B cell (primary cell): Measurements from ENCODE around the gene LDLRAD2. TPM values are rescaled to one million over a fixed set of nuclear protein-coding genes. Genes with fewer than 3 reads are reported as not detected.

ENCODE experiments used
- ATAC-seq: fragments of 200-7000 bp; cut with Tn5 transposase; one replicate; pipeline ENCODE4 v1.10.0; 2021; ENCODE audit warnings: low read depth, mild to moderate bottlenecking, moderate number of reproducible peaks, moderate library complexity
- CTCF ChIA-PET: fragments of 350-600 bp; sonication (Branson Sonifier 250); formaldehyde crosslinking; loops from one replicate; lab custom pipeline; 2021; ENCODE audit warnings: antibody characterized with exemption, inconsistent platforms; lab: Charles Lee
- POLR2A ChIA-PET: fragments of 350-600 bp; sonication (Branson Sonifier 250); formaldehyde crosslinking; loops from one replicate; lab custom pipeline; 2021; ENCODE audit warnings: antibody characterized with exemption; lab: Charles Lee
- DNase-seq: peaks from one replicate; pipeline ENCODE4 v3.0.0; 2013
- H2AFZ ChIP-seq: 2 replicates; pipeline ENCODE4 v1.6.1; 2012; ENCODE audit warnings: mild to moderate bottlenecking, low read depth, low read length; ENCODE audit not compliant: insufficient read depth, poor library complexity, severe bottlenecking
- H3K27ac ChIP-seq, 2 donors: 1 replicate in 1 of 2; 2 replicates in 1 of 2; pipeline ENCODE4 v1.5.1; 2012 to 2013; ENCODE audit warnings: low read length in 2 of 2, mild to moderate bottlenecking in 2 of 2, moderate library complexity in 1 of 2
- H3K27me3 ChIP-seq, 4 experiments: fragments of 200-600 bp in 1 of 4; sonication (generic) in 1 of 4; replicated peaks in 1 of 4; 1 replicate in 2 of 4; 2 replicates in 2 of 4; pipeline versions ENCODE4 v1.6.1 to v1.7.0; 2013 to 2016; ENCODE audit warnings: low read length in 3 of 4, mild to moderate bottlenecking in 2 of 4, mixed read lengths in 1 of 4, moderate library complexity in 1 of 4; ENCODE audit not compliant: insufficient read depth in 4 of 4, control insufficient read depth in 3 of 4; ENCODE audit errors: control extremely low read depth in 1 of 4
- H3K36me3 ChIP-seq, 2 experiments: replicated peaks in 1 of 2; 1 replicate in 1 of 2; 2 replicates in 1 of 2; pipeline versions ENCODE4 v1.6.1 to v1.7.1; 2013; ENCODE audit warnings: low read length in 1 of 2; ENCODE audit not compliant: insufficient read depth in 2 of 2, control insufficient read depth in 1 of 2; ENCODE audit errors: control extremely low read depth in 1 of 2, extremely low read depth in 1 of 2
- H3K4me1 ChIP-seq, 2 donors: fragments of 200-600 bp in 1 of 2; sonication (generic) in 1 of 2; 1 replicate in 1 of 2; 2 replicates in 1 of 2; pipeline versions ENCODE4 v1.5.1 to v1.6.1; 2013 to 2017; ENCODE audit warnings: low read length in 2 of 2; ENCODE audit not compliant: control insufficient read depth in 2 of 2, insufficient read depth in 2 of 2
- H3K4me2 ChIP-seq: replicated peaks from 2 replicates; pipeline ENCODE3; 2012; ENCODE audit warnings: mild to moderate bottlenecking, low read depth, low read length; ENCODE audit not compliant: poor library complexity, severe bottlenecking
- H3K4me3 ChIP-seq, 5 experiments: fragments of 200-600 bp in 1 of 5; sonication (generic) in 1 of 5; 1 replicate in 3 of 5; 2 replicates in 2 of 5; pipeline versions ENCODE4 v1.5.1 to v1.7.0; 2011 to 2016; ENCODE audit warnings: low read length in 4 of 5, mild to moderate bottlenecking in 4 of 5, low read depth in 2 of 5, control low read depth in 1 of 5, moderate library complexity in 1 of 5; ENCODE audit not compliant: insufficient read depth in 1 of 5; ENCODE audit errors: control extremely low read depth in 1 of 5, extremely low read depth in 1 of 5
- H3K79me2 ChIP-seq: fragments of 200-600 bp; sonication (generic); one replicate; pipeline ENCODE4 v1.6.0; 2016; ENCODE audit warnings: low read length; ENCODE audit not compliant: control insufficient read depth, insufficient read depth
- H3K9ac ChIP-seq: fragments of 200-600 bp; sonication (generic); 2 replicates; pipeline ENCODE4 v1.6.1; 2017; ENCODE audit warnings: mild to moderate bottlenecking, low read length, moderate library complexity
- H3K9me3 ChIP-seq, 3 donors: one replicate each; pipeline versions ENCODE4 v1.6.1 to v1.7.1; 2013; ENCODE audit warnings: low read length in 2 of 3; ENCODE audit not compliant: control insufficient read depth in 2 of 3, insufficient read depth in 1 of 3; ENCODE audit errors: control extremely low read depth in 1 of 3
- H4K20me1 ChIP-seq: 2 replicates; pipeline ENCODE4 v1.6.0; 2012; ENCODE audit warnings: mild to moderate bottlenecking, low read length; ENCODE audit not compliant: insufficient read depth, control insufficient read depth, poor library complexity, severe bottlenecking
- H3K27ac Mint-ChIP-seq: one replicate; pipeline ENCODE4 v1.8.0; 2021; ENCODE audit warnings: mixed read lengths
- H3K27me3 Mint-ChIP-seq: one replicate; pipeline ENCODE4 v1.8.0; 2021; ENCODE audit warnings: mixed read lengths
- H3K4me1 Mint-ChIP-seq: one replicate; pipeline ENCODE4 v1.8.0; 2021; ENCODE audit warnings: mixed read lengths
- H3K4me3 Mint-ChIP-seq: one replicate; pipeline ENCODE4 v1.8.0; 2021; ENCODE audit warnings: mixed read lengths
- H3K9me3 Mint-ChIP-seq: one replicate; pipeline ENCODE4 v1.8.0; 2022; ENCODE audit warnings: mixed read lengths; ENCODE audit not compliant: insufficient read depth
- EZH2 ChIP-seq: IDR thresholded peaks from 2 replicates; pipeline ENCODE4 v1.6.1; 2012; ENCODE audit warnings: borderline replicate concordance, low read depth, mild to moderate bottlenecking, moderate library complexity, low read length; ENCODE audit not compliant: insufficient read depth, poor library complexity, severe bottlenecking
- WGBS: methylation state at CpG from one replicate; pipeline ENCODE4 v1.1.5; 2013; ENCODE audit warnings: missing lambda C conversion rate; ENCODE audit not compliant: insufficient coverage; 5-methylcytosine and 5-hydroxymethylcytosine counted together
- intact Hi-C: fragments of 100-400 bp; cut with micrococcal nuclease; formaldehyde crosslinking; loops from one replicate; pipeline ENCODE4 v1.10.0; 2022
- polyA plus RNA-seq: library from polyadenylated mRNA; depleted of rRNA; stranded (reverse); fragments of >200 nt; gene quantifications from 2 replicates; pipeline ENCODE4 v1.2.3, GENCODE V29; 2012
- total RNA-seq, 2 donors: library from RNA; stranded (reverse); fragments of 120-200 nt in 1 of 2; gene quantifications; 1 replicate in 1 of 2; 2 replicates in 1 of 2; pipeline versions ENCODE4 v1.2.3 to v1.2.4, GENCODE V29; 2013 to 2022
- TF ChIP-seq, protein P1 (sequence below): fragments of 200-600 bp; IDR thresholded peaks from one replicate; pipeline ENCODE4 v1.8.0; 2022; ENCODE audit warnings: antibody characterized with exemption, mild to moderate bottlenecking

LDLRAD2 gene
- total and polyA plus RNA-seq, 2 donors (not counting 1 experiment from before 2014, with no cell fraction given), result 0.47 to 3.0 TPM

DNA sequence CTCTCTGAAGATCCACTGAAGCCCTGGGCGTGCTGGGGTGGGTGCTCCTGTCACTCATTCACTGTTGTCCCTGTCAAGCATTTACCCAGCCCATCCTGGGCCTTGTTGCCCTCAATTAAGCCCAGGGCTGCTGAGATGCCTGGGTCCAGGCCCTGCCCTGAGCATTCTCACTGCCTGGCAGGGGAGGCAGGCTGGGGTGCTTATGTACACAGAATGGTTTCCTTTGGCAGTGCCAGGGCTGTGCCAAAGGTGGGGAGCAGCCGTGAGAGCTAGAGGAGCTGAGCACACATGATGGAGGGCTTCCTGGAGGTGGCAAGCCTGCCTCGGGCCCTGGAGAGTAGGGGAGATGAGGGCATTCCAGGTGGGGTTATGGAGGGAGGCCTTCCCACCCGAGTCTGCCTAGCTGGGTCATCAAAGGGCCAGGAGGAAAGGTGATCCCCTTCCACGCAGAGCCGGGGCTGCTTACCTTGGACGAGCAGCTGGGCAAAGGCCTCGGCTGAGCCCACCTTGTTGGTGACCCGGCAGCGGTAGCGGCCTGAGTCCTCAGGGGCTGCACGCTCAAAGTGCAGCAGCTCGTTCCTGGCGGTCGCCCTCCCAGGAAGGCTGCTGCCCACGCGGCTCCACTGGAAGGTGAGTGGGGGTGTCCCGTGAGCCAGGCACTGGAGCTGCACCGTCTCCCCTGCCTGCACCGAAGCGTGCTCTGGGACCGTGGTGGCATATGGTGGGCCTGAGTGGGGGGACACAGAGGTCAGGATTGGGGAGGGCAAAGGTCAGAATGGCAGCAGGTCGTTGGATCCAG is 26.5 kb downstream of the LDLRAD2 start:
- Histone ChIP-seq H3K79me2 (no peaks in the 10 kb centered on the region), H3K4me3 (no peak overlapping the region), H3K4me1 (no peaks in the 10 kb centered on the region), H3K27ac (no peak overlapping the region), H3K9ac (no peak overlapping the region), H3K4me2 (no peak overlapping the region), H4K20me1 (no peaks in the 10 kb centered on the region), H2AFZ (no peak overlapping the region), H3K9me3 (peaks cover 0 to 19% (median 11%) of the 10 kb centered on the region in 3 donors), H3K36me3 (peaks cover 0 to 1% of the 10 kb centered on the region in 2 experiments), H3K27me3 (no peaks in the 10 kb centered on the region)
- intact Hi-C loops, result no loop called here
- Mint-ChIP-seq H3K27ac (no peak overlapping the region), H3K9me3 (peaks cover 7% of the 10 kb centered on the region), H3K4me3 (no peak overlapping the region), H3K4me1 (no peaks in the 10 kb centered on the region), H3K27me3 (no peaks in the 10 kb centered on the region)
- ChIA-PET CTCF (no interaction called here), POLR2A (no interaction called here)
- DNase-seq (no peak), ATAC-seq (no peak)
- TF ChIP-seq, protein P1, sequence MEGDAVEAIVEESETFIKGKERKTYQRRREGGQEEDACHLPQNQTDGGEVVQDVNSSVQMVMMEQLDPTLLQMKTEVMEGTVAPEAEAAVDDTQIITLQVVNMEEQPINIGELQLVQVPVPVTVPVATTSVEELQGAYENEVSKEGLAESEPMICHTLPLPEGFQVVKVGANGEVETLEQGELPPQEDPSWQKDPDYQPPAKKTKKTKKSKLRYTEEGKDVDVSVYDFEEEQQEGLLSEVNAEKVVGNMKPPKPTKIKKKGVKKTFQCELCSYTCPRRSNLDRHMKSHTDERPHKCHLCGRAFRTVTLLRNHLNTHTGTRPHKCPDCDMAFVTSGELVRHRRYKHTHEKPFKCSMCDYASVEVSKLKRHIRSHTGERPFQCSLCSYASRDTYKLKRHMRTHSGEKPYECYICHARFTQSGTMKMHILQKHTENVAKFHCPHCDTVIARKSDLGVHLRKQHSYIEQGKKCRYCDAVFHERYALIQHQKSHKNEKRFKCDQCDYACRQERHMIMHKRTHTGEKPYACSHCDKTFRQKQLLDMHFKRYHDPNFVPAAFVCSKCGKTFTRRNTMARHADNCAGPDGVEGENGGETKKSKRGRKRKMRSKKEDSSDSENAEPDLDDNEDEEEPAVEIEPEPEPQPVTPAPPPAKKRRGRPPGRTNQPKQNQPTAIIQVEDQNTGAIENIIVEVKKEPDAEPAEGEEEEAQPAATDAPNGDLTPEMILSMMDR, result no peak
- no peak for TF ChIP-seq EZH2
- WGBS, result 91% methylated on average over 23 of the region's 23 CpGs

DNA sequence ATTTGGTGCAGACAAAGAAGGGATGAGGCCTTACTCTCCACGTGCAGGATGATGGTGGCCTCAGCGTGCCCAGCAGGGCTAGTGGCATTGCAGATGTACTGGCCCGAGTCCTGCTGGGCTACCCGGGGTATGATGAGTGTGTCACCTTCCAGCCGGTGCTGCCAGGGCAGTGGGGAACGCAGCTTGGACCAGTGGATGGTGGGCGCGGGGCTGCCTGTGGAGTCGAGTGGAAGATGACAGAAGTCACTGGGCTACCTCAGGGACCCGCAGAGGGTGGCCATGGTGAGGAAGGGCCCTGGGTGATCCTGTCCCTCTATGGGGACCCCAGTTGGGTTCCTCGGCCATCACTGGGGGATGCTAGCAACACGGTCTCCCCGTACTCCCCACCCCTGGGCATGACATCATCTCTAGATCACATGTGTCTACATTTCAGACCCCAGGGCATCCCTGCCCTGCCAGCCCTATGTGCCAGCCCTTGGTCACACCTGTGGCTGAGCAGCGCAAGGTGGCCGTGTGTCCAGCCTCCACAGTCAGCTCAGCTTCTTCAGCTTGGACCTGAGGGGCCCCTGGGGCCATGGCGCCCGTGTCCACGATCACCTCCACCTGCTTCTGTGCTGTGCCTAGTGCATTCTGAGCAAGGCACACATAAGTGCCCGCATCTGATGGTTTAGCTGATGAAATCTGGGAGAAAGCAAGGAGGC is 27.4 kb downstream of the LDLRAD2 start:
- H3K4me1 Mint-ChIP-seq, result no peaks in the 10 kb centered on the region
- H3K9ac ChIP-seq, result no peak overlapping the region
- H3K36me3 ChIP-seq, result no peaks in the 10 kb centered on the region
- H3K27me3 ChIP-seq, result no peaks in the 10 kb centered on the region
- H3K27ac ChIP-seq, result no peak overlapping the region
- intact Hi-C loops, result no loop called here
- 95% methylated on average over 18 of the region's 19 CpGs for WGBS
- ATAC-seq, result no peak
- no peaks in the 10 kb centered on the region for H4K20me1 ChIP-seq
- no peak for DNase-seq
- no peaks in the 10 kb centered on the region for H3K9me3 Mint-ChIP-seq
- H3K27ac Mint-ChIP-seq, result no peak overlapping the region
- CTCF ChIA-PET, result interaction anchor here (1.1 kb wide), 1 partner anchor 11 kb away, joined by 3 read pairs; no protein-coding TSS in a partner anchor
- H3K4me2 ChIP-seq, result no peak overlapping the region
- no peak overlapping the region for H2AFZ ChIP-seq
- H3K9me3 ChIP-seq, result peaks cover 0 to 10% (median 3%) of the 10 kb centered on the region in 3 donors
- H3K79me2 ChIP-seq, result no peaks in the 10 kb centered on the region
- H3K27me3 Mint-ChIP-seq, result no peaks in the 10 kb centered on the region
- no peak overlapping the region for H3K4me3 ChIP-seq
- H3K4me3 Mint-ChIP-seq, result no peak overlapping the region
- POLR2A ChIA-PET, result no interaction called here
- TF ChIP-seq, protein P1, result no peak
- no peak for TF ChIP-seq EZH2
- H3K4me1 ChIP-seq, result no peaks in the 10 kb centered on the region
